ENCODE data around the gene KDM6A.
"Not testable (repeated sequence)": the region's sequence is repeated elsewhere in the genome, so short reads cannot be mapped to it uniquely, and the experiment has no call there.

Gene KDM6A

DNA sequence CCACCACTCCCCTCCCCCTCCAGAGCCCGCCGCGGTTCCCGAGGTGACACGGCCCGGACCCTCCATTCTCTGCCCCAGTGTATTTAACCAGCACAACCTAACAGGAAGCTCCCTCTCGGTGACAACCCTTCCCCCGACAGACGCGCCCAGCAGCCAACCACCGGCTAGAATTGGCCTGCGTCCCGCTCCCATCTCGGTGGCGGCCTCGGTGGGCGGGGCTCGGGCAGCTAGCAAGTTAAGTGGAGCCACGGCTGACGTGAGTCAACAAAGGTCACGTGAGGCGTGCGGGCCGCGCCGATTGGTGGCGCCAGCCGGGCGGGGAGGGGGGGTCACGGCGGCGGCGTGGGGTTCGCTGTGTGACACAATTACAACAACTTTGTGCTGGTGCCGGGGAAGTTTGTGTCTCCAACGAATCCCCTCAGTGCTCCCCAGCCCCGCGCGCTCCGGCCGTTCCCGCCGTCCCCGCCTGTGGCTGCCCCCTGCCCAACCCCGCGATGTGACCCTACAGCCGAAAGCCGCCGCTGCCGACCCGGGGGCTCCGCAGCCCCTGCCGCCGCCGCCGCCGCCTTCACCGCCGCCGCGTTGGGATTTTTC, at the start of gene KDM6A:
Gene KDM6A (plus strand): TSS at position 368 of the 594 bp plus-strand sequence. CDS start 364 bp downstream, outside the sequence.
- DNase-seq = peak; percentile 100

GRCh38 chrX:44823193-44823592, 49.8 kb upstream of the KDM6A start:
- DNase-seq = not testable (repeated sequence)

- DNase-seq = no peak
These were observed 44.9 kb upstream of the KDM6A start for GRCh38 chrX:44828008-44828605.

DNA sequence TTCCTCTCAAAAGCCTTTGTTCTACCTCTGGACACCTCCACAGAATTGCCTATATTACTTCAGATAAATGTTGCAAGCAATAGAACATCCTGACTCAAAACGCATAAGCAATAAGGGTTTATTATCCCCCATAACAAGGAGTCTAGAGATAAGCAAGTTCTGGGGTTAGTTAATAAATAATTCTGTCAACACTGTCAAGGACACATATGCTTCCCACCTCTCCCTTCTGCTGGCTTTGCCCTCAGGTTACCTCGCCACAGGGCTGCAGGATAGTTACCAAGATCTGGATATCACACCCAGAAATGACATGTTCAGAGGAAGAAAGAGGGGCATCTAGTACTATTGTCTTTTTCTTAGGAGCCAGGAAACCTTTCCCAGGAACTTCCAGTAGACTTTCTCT, 43.2 kb upstream of the KDM6A start:
- DNase-seq = no peak

GRCh38 chrX:44842550-44843317, 30.3 kb upstream of the KDM6A start:
- DNase-seq = no peak

GRCh38 chrX:44843318-44843702, 29.7 kb upstream of the KDM6A start:
- no peak for DNase-seq

DNA sequence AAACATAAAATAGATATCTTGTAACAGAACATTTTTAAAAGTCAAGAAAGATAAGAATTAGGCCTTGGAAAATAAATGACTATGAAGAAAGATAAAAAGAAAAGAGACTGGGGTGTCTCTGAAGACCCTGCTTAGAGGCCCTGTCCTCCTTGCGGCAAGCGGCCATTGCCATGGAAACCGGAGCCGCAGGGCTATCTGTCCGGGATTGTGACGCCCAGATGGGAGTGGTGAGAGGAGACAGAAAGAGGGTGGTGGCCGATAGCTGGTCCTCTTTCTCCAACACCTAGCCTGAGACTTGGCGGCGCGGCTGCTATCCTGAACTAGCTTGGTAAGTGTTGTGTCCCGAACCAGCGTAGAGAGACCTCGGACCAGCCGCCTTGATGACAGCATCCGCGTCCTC, 29.2 kb upstream of the KDM6A start, which contains the start of gene DUSP21:
Gene DUSP21 (plus strand): TSS at position 269 of the 400 bp plus-strand sequence. CDS start 112 bp downstream, at position 381.
- no peak for DNase-seq

DNA sequence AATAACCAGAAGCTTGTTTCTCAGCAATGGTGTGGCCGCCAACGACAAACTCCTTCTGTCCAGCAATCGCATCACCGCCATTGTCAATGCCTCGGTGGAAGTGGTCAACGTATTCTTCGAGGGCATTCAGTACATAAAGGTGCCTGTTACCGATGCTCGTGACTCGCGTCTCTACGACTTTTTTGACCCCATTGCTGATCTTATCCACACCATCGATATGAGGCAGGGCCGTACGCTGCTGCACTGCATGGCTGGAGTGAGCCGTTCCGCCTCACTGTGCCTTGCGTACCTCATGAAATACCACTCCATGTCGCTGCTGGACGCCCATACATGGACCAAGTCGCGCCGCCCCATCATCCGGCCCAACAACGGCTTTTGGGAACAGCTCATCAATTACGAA, 28.8 kb upstream of the KDM6A start:
- DNase-seq = no peak

GRCh38 chrX:44850891-44851290, 22.1 kb upstream of the KDM6A start:
- DNase-seq = not testable (repeated sequence)

GRCh38 chrX:44871114-44871645, 1.8 kb upstream of the KDM6A start:
- DNase-seq = no peak

GRCh38 chrX:44871931-44872820, 812 bp upstream of the KDM6A start:
- no peak for DNase-seq

- peak; percentile 69 for DNase-seq
These were observed 658 bp downstream of the KDM6A start for GRCh38 chrX:44873415-44874276.

DNA sequence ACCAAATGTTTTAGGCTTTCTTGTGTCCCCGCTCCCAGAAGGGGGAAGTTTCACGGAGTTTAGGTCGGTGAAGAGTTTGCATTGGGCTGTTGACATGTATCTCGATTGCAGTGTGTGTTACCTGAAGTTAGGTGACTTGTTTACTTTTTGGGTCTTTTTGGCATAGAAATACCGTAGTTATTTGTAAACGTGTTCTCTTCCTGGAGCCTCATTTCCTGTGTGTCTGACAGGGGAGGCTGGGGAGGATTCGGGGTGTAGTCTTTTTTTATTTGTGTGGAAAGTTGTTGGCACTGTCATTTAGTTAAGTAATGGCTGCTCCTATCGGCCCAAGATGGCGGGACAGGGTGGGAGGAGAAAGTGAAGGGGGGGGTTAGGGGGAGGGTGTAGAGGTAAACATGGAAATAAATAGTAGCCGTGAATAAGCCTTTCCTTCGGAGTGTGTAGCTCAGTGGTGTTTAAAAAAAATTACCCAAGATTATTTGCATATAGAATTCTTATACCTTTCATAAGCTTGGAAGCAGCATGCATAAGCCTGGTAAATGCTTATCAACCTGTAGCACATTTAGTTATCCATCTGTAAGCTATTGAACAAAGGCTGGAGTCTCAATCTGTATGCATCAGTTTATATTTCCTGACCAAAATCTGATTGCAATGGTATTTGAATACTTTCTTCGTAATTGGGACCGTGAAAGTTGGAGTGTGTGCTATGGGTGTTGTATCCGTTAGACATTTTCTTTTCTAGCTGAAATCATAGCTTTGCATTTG, 1.6 kb downstream of the KDM6A start:
- peak; percentile 60 for DNase-seq

GRCh38 chrX:44875185-44875489, 2.1 kb downstream of the KDM6A start:
- DNase-seq = no peak

- DNase-seq = no peak
These were observed 3.1 kb downstream of the KDM6A start for GRCh38 chrX:44876086-44876485.

GRCh38 chrX:44876767-44877166, 3.8 kb downstream of the KDM6A start:
- no peak for DNase-seq

DNA sequence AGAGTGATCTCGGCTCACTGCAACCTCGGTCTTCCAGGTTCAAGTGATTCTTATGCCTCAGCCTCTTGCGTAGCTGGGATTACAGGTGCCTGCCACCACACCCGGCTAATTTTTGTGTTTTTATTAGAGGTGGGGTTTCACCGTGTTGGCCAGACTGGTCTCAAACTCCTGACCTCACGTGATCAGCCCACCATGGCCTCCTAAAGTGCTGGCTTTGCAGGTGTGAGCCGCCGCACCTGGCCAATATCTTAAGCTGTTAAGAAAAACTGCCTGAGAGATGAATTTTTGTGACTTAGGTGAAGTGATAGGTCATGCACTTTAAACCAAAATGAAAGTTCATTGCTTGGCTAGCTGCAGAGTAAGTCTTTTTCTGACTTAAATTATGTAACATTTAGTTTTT, 5.8 kb downstream of the KDM6A start:
- no peak for DNase-seq

DNA sequence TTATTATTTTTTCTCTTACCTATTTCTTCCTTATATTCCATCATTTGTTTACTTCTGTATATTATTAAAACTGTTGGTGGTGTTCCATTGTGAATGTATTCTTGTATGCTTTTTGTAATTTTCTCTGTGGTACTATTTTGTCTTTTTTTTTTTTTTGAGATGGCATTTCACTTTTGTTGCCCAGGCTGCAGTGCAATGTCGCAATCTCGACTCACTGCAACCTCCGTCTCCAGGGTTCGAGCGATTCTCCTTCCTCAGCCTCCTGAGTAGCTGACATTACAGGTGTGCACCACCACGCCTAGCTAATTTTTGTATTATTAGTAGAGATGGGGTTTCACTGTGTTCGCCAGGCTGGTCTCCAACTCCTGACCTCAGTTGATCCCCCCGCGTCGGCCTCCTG, 8.6 kb downstream of the KDM6A start:
- DNase-seq = no peak

GRCh38 chrX:44882635-44883034, 9.6 kb downstream of the KDM6A start:
- no peak for DNase-seq

GRCh38 chrX:44884944-44885343, 12.0 kb downstream of the KDM6A start:
- no peak for DNase-seq

DNA sequence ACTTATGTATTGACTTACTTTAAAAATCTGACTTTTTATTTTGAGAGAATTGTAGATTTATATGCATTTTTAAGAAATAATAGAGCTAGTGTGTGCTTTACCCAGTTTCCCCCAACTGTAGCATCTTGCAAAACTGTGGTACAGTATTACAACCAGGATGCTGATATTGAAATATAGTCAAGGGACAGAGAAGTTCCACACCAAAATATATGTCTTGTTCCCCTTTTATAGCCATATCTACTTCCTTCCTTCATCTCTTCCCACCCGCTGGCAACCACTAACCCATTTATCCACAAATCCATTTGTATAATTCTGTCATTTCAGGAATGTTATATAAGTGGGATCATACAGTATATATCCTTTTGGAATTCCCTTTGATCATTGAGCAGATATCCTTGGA, 16.8 kb downstream of the KDM6A start:
- DNase-seq = no peak

Data from CD4-positive, alpha-beta T cell treated with Interleukin-17A for 4 hours (primary cell).